Mesenchymal stem cell (in vitro differentiated cells and primary cell): ENCODE results near the gene SMAD3.

Source experiments
- DNase-seq: peaks from one replicate; pipeline ENCODE4 v3.0.0-alpha.2; 2013
- H2AFZ ChIP-seq: one replicate; pipeline ENCODE4 v1.6.1; 2013; ENCODE audit warnings: low read depth, mild to moderate bottlenecking, control low read depth, inconsistent platforms, low read length, moderate library complexity
- H2AK5ac ChIP-seq: 2 replicates; pipeline ENCODE4 v1.6.1; 2013; ENCODE audit warnings: low read length, moderate library complexity, mild to moderate bottlenecking, inconsistent platforms; ENCODE audit not compliant: severe bottlenecking
- H2BK120ac ChIP-seq: one replicate; pipeline ENCODE4 v1.6.1; 2013; ENCODE audit warnings: low read depth, mild to moderate bottlenecking, inconsistent platforms, low read length, moderate library complexity
- H2BK12ac ChIP-seq, 2 experiments: one replicate each; pipeline ENCODE4 v1.6.1; 2013; ENCODE audit warnings: inconsistent platforms in 2 of 2, low read length in 2 of 2, mild to moderate bottlenecking in 2 of 2, moderate library complexity in 2 of 2, control low read depth in 1 of 2
- H2BK15ac ChIP-seq: one replicate; pipeline ENCODE4 v1.6.1; 2013; ENCODE audit warnings: mild to moderate bottlenecking, low read depth, inconsistent platforms; ENCODE audit not compliant: poor library complexity, severe bottlenecking
- H2BK5ac ChIP-seq: 2 replicates; pipeline ENCODE4 v1.6.1; 2013; ENCODE audit warnings: low read depth, mild to moderate bottlenecking, low read length, control low read depth, inconsistent platforms; ENCODE audit not compliant: poor library complexity, severe bottlenecking
- H3K14ac ChIP-seq, 2 experiments: one replicate each; pipeline ENCODE4 v1.6.1; 2013; ENCODE audit warnings: inconsistent platforms in 2 of 2, low read length in 2 of 2, control low read depth in 1 of 2, mild to moderate bottlenecking in 1 of 2, moderate library complexity in 1 of 2
- H3K18ac ChIP-seq, 2 experiments: one replicate each; pipeline ENCODE4 v1.6.1; 2013; ENCODE audit warnings: inconsistent platforms in 2 of 2, low read length in 2 of 2, control low read depth in 1 of 2, low read depth in 1 of 2, mild to moderate bottlenecking in 1 of 2
- H3K23ac ChIP-seq, 2 experiments: one replicate each; pipeline ENCODE4 v1.6.1; 2013; ENCODE audit warnings: inconsistent platforms in 2 of 2, low read length in 2 of 2, mild to moderate bottlenecking in 2 of 2, moderate library complexity in 2 of 2, control low read depth in 1 of 2
- H3K27ac ChIP-seq: 2 replicates; pipeline ENCODE4 v1.5.1; 2013; ENCODE audit warnings: mild to moderate bottlenecking, moderate library complexity, low read length, control low read depth, inconsistent platforms; ENCODE audit not compliant: poor library complexity, severe bottlenecking
- H3K27me3 ChIP-seq, 2 experiments: 2 replicates each; pipeline versions ENCODE4 v1.6.1 to v1.7.0; 2013; ENCODE audit warnings: low read length in 2 of 2, mild to moderate bottlenecking in 2 of 2, moderate library complexity in 2 of 2, control low read depth in 1 of 2, inconsistent platforms in 1 of 2; ENCODE audit not compliant: control insufficient read depth in 1 of 2, insufficient read depth in 1 of 2
- H3K36me3 ChIP-seq, 2 experiments: 2 replicates each; pipeline versions ENCODE4 v1.6.1 to v1.7.0; 2013; ENCODE audit warnings: low read length in 2 of 2, control low read depth in 1 of 2, inconsistent platforms in 1 of 2, low read depth in 1 of 2, mild to moderate bottlenecking in 1 of 2; ENCODE audit not compliant: insufficient read depth in 2 of 2, control insufficient read depth in 1 of 2
- H3K4ac ChIP-seq, 2 experiments: one replicate each; pipeline ENCODE4 v1.6.1; 2013; ENCODE audit warnings: inconsistent platforms in 2 of 2, low read length in 2 of 2, mild to moderate bottlenecking in 2 of 2, moderate library complexity in 2 of 2, control low read depth in 1 of 2, low read depth in 1 of 2
- H3K4me1 ChIP-seq: 2 replicates; pipeline ENCODE4 v1.6.1; 2013; ENCODE audit warnings: low read depth, low read length, control low read depth; ENCODE audit not compliant: control insufficient read depth, insufficient read depth
- H3K4me2 ChIP-seq: 2 replicates; pipeline ENCODE4 v1.6.1; 2013; ENCODE audit warnings: low read length, mild to moderate bottlenecking, inconsistent platforms; ENCODE audit not compliant: poor library complexity, severe bottlenecking
- H3K4me3 ChIP-seq, 2 experiments: 2 replicates each; pipeline versions ENCODE4 v1.5.1 to v1.7.0; 2013; ENCODE audit warnings: low read length in 2 of 2, mild to moderate bottlenecking in 2 of 2, control low read depth in 1 of 2, low read depth in 1 of 2; ENCODE audit not compliant: insufficient read depth in 1 of 2
- H3K79me1 ChIP-seq: replicated peaks from 2 replicates; pipeline ENCODE4 v1.6.1; 2013; ENCODE audit warnings: mild to moderate bottlenecking, control low read depth, low read length, inconsistent platforms; ENCODE audit not compliant: poor library complexity, severe bottlenecking
- H3K9ac ChIP-seq: 2 replicates; pipeline ENCODE4 v1.7.0; 2013; ENCODE audit warnings: mild to moderate bottlenecking, low read length, moderate library complexity
- H3K9me3 ChIP-seq: 2 replicates; pipeline ENCODE4 v1.7.0; 2013; ENCODE audit warnings: mild to moderate bottlenecking, low read length; ENCODE audit not compliant: control insufficient read depth
- H4K8ac ChIP-seq: one replicate; pipeline ENCODE4 v1.6.1; 2013; ENCODE audit warnings: inconsistent platforms, mild to moderate bottlenecking, low read length, moderate library complexity
- H4K91ac ChIP-seq: one replicate; pipeline ENCODE4 v1.6.1; 2013; ENCODE audit warnings: mild to moderate bottlenecking, low read length, inconsistent platforms
- WGBS: methylation state at CpG from one replicate; pipeline ENCODE4 v1.1.7; 2013; ENCODE audit warnings: mixed read lengths; 5-methylcytosine and 5-hydroxymethylcytosine counted together

Gene SMAD3

DNA sequence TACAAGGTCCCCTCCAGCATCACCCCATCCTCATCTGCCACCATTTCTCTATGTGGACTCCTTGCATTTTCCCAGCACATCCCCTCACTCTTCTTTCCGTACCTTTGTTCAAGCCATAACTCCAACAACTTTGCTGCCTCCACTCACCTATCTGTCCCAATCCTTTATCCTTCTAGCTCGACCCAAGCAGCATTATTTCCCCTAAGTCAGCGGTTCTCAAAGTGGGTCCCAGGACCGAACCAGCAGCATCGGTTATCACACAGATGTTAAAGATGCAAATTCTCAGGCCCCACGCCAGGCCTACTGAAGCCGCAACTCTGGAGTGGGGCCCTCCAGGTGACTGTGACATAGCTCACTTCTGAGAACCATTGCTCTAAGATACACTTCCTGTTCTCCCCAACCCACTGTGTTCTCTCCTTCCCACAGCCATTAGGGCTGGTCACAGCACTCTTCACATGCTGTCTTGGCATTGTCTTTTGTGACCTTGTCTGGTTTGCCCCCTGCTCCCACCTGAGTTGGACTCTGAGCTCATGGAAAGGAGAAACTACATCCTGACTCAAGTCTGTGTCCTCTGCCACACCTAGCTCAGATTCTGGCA is 132.9 kb downstream of the SMAD3 start:
- H3K27ac ChIP-seq = no peak overlapping the region
- H2BK12ac ChIP-seq = peak overlapping the region; percentile 7 to 35
- H2AK5ac ChIP-seq = no peak overlapping the region
- H3K4me1 ChIP-seq = peaks cover 3% of the 10 kb centered on the region
- H3K79me1 ChIP-seq = no peaks in the 10 kb centered on the region
- H3K36me3 ChIP-seq = peaks cover 26 to 57% of the 10 kb centered on the region in 2 experiments
- H3K4ac ChIP-seq = no peak overlapping the region
- no peak overlapping the region for H3K23ac ChIP-seq
- WGBS = 96% methylated on average over 7 of the region's 7 CpGs
- H2BK15ac ChIP-seq = no peak overlapping the region
- no peak for DNase-seq
- H2BK5ac ChIP-seq = no peak overlapping the region
- no peaks in the 10 kb centered on the region for H3K9me3 ChIP-seq
- peak overlapping the region; percentile 70 for H3K9ac ChIP-seq
- no peak overlapping the region for H2AFZ ChIP-seq
- no peak overlapping the region for H3K4me2 ChIP-seq
- H3K27me3 ChIP-seq = no peaks in the 10 kb centered on the region
- H3K18ac ChIP-seq = peak overlapping the region; percentile 29 to 31
- no peak overlapping the region for H3K14ac ChIP-seq
- no peak overlapping the region for H4K91ac ChIP-seq
- H4K8ac ChIP-seq = no peak overlapping the region
- H3K4me3 ChIP-seq = no peak overlapping the region
- no peak overlapping the region for H2BK120ac ChIP-seq

DNA sequence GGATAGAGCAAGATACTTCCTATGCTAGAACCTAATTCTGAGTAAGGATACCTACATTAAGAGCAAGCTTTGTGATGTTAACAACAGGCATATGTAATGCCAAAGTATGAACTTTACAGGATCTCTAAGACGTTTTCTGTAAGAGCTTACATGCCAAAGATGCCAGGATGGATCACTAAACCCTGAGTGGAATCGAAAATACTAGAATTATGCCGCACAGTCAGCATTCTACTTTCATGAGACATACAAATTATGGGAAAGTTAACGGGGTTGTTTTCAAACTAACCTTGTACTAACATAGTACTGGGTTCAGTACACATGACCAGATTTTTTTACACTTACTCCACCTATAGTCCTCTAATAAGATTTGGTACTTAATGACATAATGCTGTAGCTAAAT is 134.0 kb downstream of the SMAD3 start:
- Histone ChIP-seq H3K27ac (no peak overlapping the region), H3K14ac (no peak overlapping the region), H4K8ac (no peak overlapping the region), H3K9ac (no peak overlapping the region), H4K91ac (no peak overlapping the region), H3K23ac (no peak overlapping the region), H2BK5ac (no peak overlapping the region), H3K18ac (no peak overlapping the region), H3K79me1 (no peaks in the 10 kb centered on the region), H3K4me3 (no peak overlapping the region), H3K4ac (no peak overlapping the region), H2AK5ac (no peak overlapping the region), H2BK12ac (no peak overlapping the region), H3K4me1 (peaks cover 3% of the 10 kb centered on the region), H2BK120ac (no peak overlapping the region), H3K27me3 (no peaks in the 10 kb centered on the region), H3K4me2 (no peak overlapping the region), H2BK15ac (no peak overlapping the region), H3K36me3 (peaks cover 22 to 61% of the 10 kb centered on the region in 2 experiments), H2AFZ (no peak overlapping the region), H3K9me3 (no peaks in the 10 kb centered on the region)
- no peak for DNase-seq
- WGBS = 87% methylated on average over 3 of the region's 4 CpGs

DNA sequence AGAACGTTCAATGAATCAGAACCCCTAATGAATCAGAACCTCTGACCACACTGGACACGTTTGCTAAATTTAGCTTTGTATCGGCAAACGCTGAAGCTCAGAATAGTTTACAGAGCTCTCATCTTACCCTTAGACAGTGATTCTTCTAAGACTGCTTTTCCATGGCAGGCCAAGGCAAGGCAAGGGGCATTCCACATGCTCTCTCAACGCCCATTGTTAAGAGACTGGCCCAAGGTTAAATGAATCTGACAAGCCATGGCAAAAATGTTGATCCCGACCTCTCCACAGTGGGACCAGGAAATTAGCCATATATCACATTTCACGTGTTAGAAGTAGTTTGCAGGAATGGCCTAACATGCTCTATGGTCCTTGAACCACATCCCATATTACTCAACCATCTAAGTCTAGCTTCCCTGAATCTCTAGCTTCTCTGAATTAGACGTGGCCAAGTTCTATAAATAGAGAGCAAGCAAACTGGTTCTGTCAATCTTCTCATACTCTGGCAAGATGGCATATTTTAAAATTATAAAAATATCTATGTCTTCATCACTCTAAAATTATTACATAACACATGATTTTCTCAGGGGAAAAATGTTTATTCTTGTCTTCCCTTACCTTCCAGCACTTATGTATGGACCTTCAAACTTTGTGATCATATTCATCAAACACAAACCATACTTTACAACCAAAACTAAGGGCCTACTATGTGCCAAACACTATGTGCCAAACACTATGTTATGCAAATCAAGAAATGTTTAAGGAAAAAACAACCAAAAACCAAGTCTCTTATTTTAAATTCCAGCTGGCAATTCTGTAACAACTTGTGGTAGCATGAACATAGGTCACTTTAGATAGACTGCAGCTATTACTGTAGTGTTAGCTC is 134.7 kb downstream of the SMAD3 start:
- H4K8ac ChIP-seq = no peak overlapping the region
- H3K4me2 ChIP-seq = no peak overlapping the region
- no peak overlapping the region for H3K18ac ChIP-seq
- no peak overlapping the region for H2BK12ac ChIP-seq
- H4K91ac ChIP-seq = no peak overlapping the region
- no peak overlapping the region for H3K27ac ChIP-seq
- no peak overlapping the region for H2AK5ac ChIP-seq
- no peak overlapping the region for H3K14ac ChIP-seq
- H3K4ac ChIP-seq = no peak overlapping the region
- H2BK5ac ChIP-seq = no peak overlapping the region
- no peaks in the 10 kb centered on the region for H3K27me3 ChIP-seq
- no peak overlapping the region for H3K4me3 ChIP-seq
- no peak overlapping the region for H3K9ac ChIP-seq
- H3K4me1 ChIP-seq = peaks cover 3% of the 10 kb centered on the region
- H3K23ac ChIP-seq = no peak overlapping the region
- H3K36me3 ChIP-seq = peaks cover 19 to 63% of the 10 kb centered on the region in 2 experiments
- no peak overlapping the region for H2BK120ac ChIP-seq
- 61% methylated on average over 7 of the region's 8 CpGs for WGBS
- H3K9me3 ChIP-seq = no peaks in the 10 kb centered on the region
- H3K79me1 ChIP-seq = no peaks in the 10 kb centered on the region
- peak; percentile 63 for DNase-seq
- no peak overlapping the region for H2BK15ac ChIP-seq
- no peak overlapping the region for H2AFZ ChIP-seq

DNA sequence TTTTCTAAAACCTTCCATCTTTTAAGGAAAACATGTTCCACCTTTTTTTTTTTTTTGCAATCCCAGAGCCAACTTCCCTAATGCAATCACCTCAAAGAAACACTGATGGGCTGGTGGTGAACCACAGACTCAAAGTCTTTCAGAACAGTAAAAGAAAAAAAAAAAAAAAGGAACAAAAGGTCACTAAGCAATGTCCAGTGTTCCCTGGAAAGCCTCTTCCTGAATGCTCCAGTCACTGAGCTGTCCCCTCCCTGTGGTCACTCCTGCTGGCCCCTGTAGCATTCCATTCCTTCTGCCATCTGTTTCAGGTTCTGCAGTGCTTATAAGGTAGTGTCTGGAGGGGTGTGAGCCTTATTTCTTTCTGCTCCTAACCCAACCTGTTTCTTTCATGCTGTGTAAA is 135.7 kb downstream of the SMAD3 start:
- H3K4me2 ChIP-seq = no peak overlapping the region
- no peak overlapping the region for H4K91ac ChIP-seq
- H3K36me3 ChIP-seq = peaks cover 17 to 67% of the 10 kb centered on the region in 2 experiments
- no peak overlapping the region for H3K4ac ChIP-seq
- H4K8ac ChIP-seq = no peak overlapping the region
- H3K9me3 ChIP-seq = no peaks in the 10 kb centered on the region
- H3K79me1 ChIP-seq = no peaks in the 10 kb centered on the region
- H2BK120ac ChIP-seq = no peak overlapping the region
- no peak overlapping the region for H3K18ac ChIP-seq
- DNase-seq = peak; percentile 69
- no peak overlapping the region for H2BK15ac ChIP-seq
- no peak overlapping the region for H2BK5ac ChIP-seq
- H3K23ac ChIP-seq = no peak overlapping the region
- no peak overlapping the region for H3K9ac ChIP-seq
- H3K14ac ChIP-seq = no peak overlapping the region
- H2BK12ac ChIP-seq = no peak overlapping the region
- H3K27me3 ChIP-seq = no peaks in the 10 kb centered on the region
- H3K27ac ChIP-seq = no peak overlapping the region
- H3K4me1 ChIP-seq = peaks cover 3% of the 10 kb centered on the region
- H2AK5ac ChIP-seq = no peak overlapping the region
- no peak overlapping the region for H2AFZ ChIP-seq
- no peak overlapping the region for H3K4me3 ChIP-seq
